ENCODE results near the gene PHOX2A. TPM values are rescaled to one million over a fixed set of nuclear protein-coding genes. Genes with fewer than 3 reads are reported as not detected.
"Not testable (repeated sequence)": the region's sequence is repeated elsewhere in the genome, so short reads cannot be mapped to it uniquely, and the experiment has no call there.

Gene PHOX2A
- 1 to 10 TPM; 1.3 to 2.0 TPM for total RNA-seq
- 1.6 TPM for polyA plus RNA-seq (ENCODE audit: insufficient read depth, low read depth, low replicate concordance)
- long read RNA-seq, donor 1, partial matches to known transcripts = 0 of 2 reads
- long read RNA-seq, donor 1, other reads (novel, unspliced or antisense) = 0 of 2 reads
- long read RNA-seq, donor 2, partial matches to known transcripts = 0 of 1 reads
- long read RNA-seq, donor 2, other reads (novel, unspliced or antisense) = 0 of 1 reads

DNA sequence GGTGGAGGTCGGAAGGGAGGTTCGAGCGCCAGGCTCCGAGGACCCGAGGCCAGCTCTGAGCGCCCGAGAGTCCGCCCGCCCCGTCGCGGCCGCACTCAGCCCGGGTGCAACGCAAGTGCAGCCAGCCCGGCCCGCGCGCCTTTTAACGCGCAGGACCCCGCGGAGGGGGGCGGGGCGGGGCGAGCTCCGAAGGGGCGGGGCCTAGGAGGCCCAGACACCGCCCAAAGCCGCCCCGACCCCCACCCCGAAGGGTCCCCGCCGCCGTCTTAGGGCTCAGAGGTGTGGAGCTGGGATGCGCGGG, at the start of gene PHOX2A:
Gene PHOX2A (minus strand): TSS at position 117 of the 301 bp plus-strand sequence. CDS start 172 bp downstream, outside the sequence.
- TF ChIP-seq POLR2A (IDR thresholded peaks at IDR 0.05) = no peak
- TF ChIP-seq, protein P1, sequence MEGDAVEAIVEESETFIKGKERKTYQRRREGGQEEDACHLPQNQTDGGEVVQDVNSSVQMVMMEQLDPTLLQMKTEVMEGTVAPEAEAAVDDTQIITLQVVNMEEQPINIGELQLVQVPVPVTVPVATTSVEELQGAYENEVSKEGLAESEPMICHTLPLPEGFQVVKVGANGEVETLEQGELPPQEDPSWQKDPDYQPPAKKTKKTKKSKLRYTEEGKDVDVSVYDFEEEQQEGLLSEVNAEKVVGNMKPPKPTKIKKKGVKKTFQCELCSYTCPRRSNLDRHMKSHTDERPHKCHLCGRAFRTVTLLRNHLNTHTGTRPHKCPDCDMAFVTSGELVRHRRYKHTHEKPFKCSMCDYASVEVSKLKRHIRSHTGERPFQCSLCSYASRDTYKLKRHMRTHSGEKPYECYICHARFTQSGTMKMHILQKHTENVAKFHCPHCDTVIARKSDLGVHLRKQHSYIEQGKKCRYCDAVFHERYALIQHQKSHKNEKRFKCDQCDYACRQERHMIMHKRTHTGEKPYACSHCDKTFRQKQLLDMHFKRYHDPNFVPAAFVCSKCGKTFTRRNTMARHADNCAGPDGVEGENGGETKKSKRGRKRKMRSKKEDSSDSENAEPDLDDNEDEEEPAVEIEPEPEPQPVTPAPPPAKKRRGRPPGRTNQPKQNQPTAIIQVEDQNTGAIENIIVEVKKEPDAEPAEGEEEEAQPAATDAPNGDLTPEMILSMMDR (IDR thresholded peaks at IDR 0.05) = no peak
- peak within 1 kb of the TSS; percentile 29 to 55 for H3K4me3 ChIP-seq
- H3K4me1 ChIP-seq = peaks cover 15% of the 10 kb centered on the region
- intact Hi-C loops (cut with DNase I; ENCODE audit: low total_unique reads) = no loop called here
- no peak within 1 kb of the TSS for H3K27ac ChIP-seq
- DNase-seq = no peak
- no peaks in the 10 kb centered on the region for H3K36me3 ChIP-seq (ENCODE audit: low read depth, missing control alignments)
- 1 to 4% methylated on average over 4 to 22 of the region's 37 CpGs for WGBS, 2 donors
- H3K9me3 ChIP-seq = no peaks in the 10 kb centered on the region
- peaks cover 4% of the 10 kb centered on the region for H3K27me3 ChIP-seq

GRCh38 chr11:72293391-72293790, 49.4 kb upstream of the PHOX2A start:
- H3K4me3 ChIP-seq = no peak overlapping the region
- no peak for DNase-seq
- no peak overlapping the region for H3K27ac ChIP-seq
- TF ChIP-seq, protein P1 (IDR thresholded peaks at IDR 0.05) = no peak
- H3K27me3 ChIP-seq = no peaks in the 10 kb centered on the region
- H3K9me3 ChIP-seq = no peaks in the 10 kb centered on the region
- H3K4me1 ChIP-seq = no peaks in the 10 kb centered on the region
- H3K36me3 ChIP-seq (ENCODE audit: low read depth, missing control alignments) = no peaks in the 10 kb centered on the region
- intact Hi-C loops (cut with DNase I; ENCODE audit: low total_unique reads) = no loop called here
- 90 to 95% methylated on average over 14 of the region's 14 CpGs for WGBS, 2 donors

DNA sequence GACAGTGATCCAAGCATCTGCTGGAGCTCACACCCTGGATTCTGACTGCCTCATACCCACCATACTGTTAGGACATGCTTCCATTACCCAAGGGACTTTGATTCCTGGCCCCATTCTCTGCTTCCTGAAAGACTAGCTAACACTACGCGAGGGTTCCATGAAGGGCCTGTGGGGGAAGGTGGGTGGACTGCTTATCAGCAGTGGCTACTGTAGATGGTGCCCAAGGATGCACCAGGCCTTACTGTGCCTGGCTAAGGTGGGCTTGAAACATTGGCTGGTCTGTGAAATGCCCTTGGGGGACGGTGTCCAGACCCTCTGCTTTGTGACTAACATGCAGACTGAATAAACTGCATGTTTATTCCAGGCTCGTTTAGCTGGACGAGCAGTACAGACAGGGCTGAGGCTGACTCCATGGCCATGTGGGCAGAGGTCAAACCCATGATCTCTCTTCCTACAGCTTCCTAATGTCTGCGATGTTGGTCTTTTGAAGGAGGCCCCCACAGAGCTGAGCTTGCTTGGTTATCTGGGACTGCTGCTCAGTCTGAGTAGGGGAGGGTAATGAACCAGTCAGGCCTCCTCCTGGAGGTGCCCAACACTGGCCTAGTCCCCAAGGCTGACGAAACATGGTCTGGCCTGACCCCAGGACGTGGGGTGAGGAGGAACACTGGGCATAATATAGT, 48.3 kb upstream of the PHOX2A start:
- no peaks in the 10 kb centered on the region for H3K9me3 ChIP-seq
- no peak for DNase-seq
- intact Hi-C loops (cut with DNase I; ENCODE audit: low total_unique reads) = no loop called here
- TF ChIP-seq, protein P1 (IDR thresholded peaks at IDR 0.05) = no peak
- no peak for TF ChIP-seq POLR2A (IDR thresholded peaks at IDR 0.05)
- no peak overlapping the region for H3K4me3 ChIP-seq
- no peak overlapping the region for H3K27ac ChIP-seq
- no peaks in the 10 kb centered on the region for H3K4me1 ChIP-seq
- no peaks in the 10 kb centered on the region for H3K27me3 ChIP-seq
- H3K36me3 ChIP-seq (ENCODE audit: low read depth, missing control alignments) = no peaks in the 10 kb centered on the region
- 62 to 75% methylated on average over 5 to 8 of the region's 8 CpGs for WGBS, 2 donors

GRCh38 chr11:72290741-72291140, 46.8 kb upstream of the PHOX2A start:
- intact Hi-C loops (cut with DNase I; ENCODE audit: low total_unique reads); DNase-seq; H3K36me3 ChIP-seq (ENCODE audit: low read depth, missing control alignments); H3K4me3 ChIP-seq; H3K27me3 ChIP-seq; H3K9me3 ChIP-seq; H3K4me1 ChIP-seq; H3K27ac ChIP-seq: not testable (repeated sequence)
- 79 to 80% methylated on average over 6 of the region's 6 CpGs for WGBS, 2 donors

GRCh38 chr11:72287293-72287692, 43.3 kb upstream of the PHOX2A start:
- Histone ChIP-seq H3K27me3 (no peaks in the 10 kb centered on the region), H3K27ac (no peak overlapping the region), H3K9me3 (no peaks in the 10 kb centered on the region), H3K4me1 (no peaks in the 10 kb centered on the region), H3K4me3 (no peak overlapping the region), H3K36me3 (ENCODE audit: low read depth, missing control alignments) (no peaks in the 10 kb centered on the region)
- no peak for TF ChIP-seq POLR2A (IDR thresholded peaks at IDR 0.05)
- TF ChIP-seq, protein P1 (IDR thresholded peaks at IDR 0.05) = no peak
- intact Hi-C loops (cut with DNase I; ENCODE audit: low total_unique reads) = no loop called here
- 92 to 95% methylated on average over 2 of the region's 2 CpGs for WGBS, 2 donors
- DNase-seq = no peak
